Airway epithelial cell (primary cell): ENCODE data around the gene OR7D4. TPM values are rescaled to one million over a fixed set of nuclear protein-coding genes. Genes with fewer than 3 reads are reported as not detected.

Experiments used
- total RNA-seq: library from RNA; depleted of rRNA; stranded (reverse); fragments of >200 nt; gene quantifications from 2 replicates; pipeline ENCODE4 v1.2.3, GENCODE V29; 2015

OR7D4 gene
- total RNA-seq: not detected in 2 replicates

GRCh38 chr19:9219489-9219888, at the start of gene OR7D4:
OR7D4 (minus strand) TSS chr19:9219589; CDS start chr19:9214837, 4,752 bp downstream.

GRCh38 chr19:9250630-9251029, 31.2 kb upstream of the OR7D4 start, which contains the start of gene OR7E24:
OR7E24 (plus strand) TSS chr19:9250930; CDS start chr19:9251044, 114 bp downstream.

DNA sequence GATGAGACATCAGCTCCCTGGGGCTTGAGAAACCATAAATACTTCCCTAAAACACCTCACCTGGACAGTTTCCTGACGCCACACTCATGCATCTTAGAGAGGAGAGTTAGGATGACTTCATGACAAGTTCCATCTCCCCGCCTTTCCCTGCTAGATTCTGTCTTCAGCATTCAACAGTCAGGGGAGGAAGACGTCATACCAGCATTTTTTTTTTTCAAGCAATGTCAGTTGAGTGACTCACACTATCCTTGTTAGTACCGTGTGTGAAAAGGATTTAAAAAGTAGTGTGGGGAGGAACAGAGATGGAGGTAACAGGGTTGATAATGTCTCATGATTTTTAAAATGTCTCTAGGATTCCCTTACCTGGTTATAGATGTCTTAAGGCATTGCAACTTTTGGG, 40.5 kb downstream of the OR7D4 start, which contains the start of gene OR7D2:
TSS of gene OR7D2 (plus strand) at position 79 of the 400 bp plus-strand sequence. CDS start 6,803 bp downstream, outside the sequence.

Other genes with a start within 250 kb of the OR7D4 start
- 0.42 and 0.85 TPM in 2 replicates for gene MUC16, start 209.2 kb downstream of the OR7D4 start, total RNA-seq
- not detected in 2 replicates for gene OR1M1, start 132.5 kb downstream of the OR7D4 start, total RNA-seq
- gene OR7G2, start 112.1 kb downstream of the OR7D4 start, total RNA-seq: not detected in 2 replicates
- not detected in 2 replicates for gene OR7G1, start 103.8 kb downstream of the OR7D4 start, total RNA-seq
- not detected in 2 replicates for gene OR7G3, start 92.6 kb downstream of the OR7D4 start, total RNA-seq
- 12.6 and 18.8 TPM in 2 replicates for gene ZNF317, start 79.2 kb downstream of the OR7D4 start, total RNA-seq
- gene OR7D2, start 40.6 kb downstream of the OR7D4 start, total RNA-seq: not detected in 2 replicates
- gene OR7E24, start 31.3 kb upstream of the OR7D4 start, total RNA-seq: not detected in 2 replicates
- gene ZNF699, start 90.2 kb upstream of the OR7D4 start, total RNA-seq: 5.9 and 12.1 TPM in 2 replicates
- 4.7 and 9.9 TPM in 2 replicates for gene ZNF559, start 104.6 kb upstream of the OR7D4 start, total RNA-seq
- 0.70 and 0.71 TPM in 2 replicates for gene ZNF177, start 143.4 kb upstream of the OR7D4 start, total RNA-seq
- gene ZNF266, start 216.0 kb upstream of the OR7D4 start, total RNA-seq: 3.2 and 5.4 TPM in 2 replicates